GM19043 (cell line): Measurements from ENCODE around the gene TAL2.

Experiments used
- ATAC-seq: cut with Tn5 transposase; IDR thresholded peaks from one replicate; pipeline ENCODE4 v1.9.1; 2021; ENCODE audit warnings: low read depth; ENCODE audit not compliant: unreplicated experiment

TAL2 gene

GRCh38 chr9:105673850-105674387 lies 11.7 kb downstream of the TAL2 start:
- ATAC-seq = no peak

GRCh38 chr9:105676351-105676923 lies 14.2 kb downstream of the TAL2 start:
- no peak for ATAC-seq

GRCh38 chr9:105678163-105678562 lies 15.9 kb downstream of the TAL2 start:
- no peak for ATAC-seq

GRCh38 chr9:105678781-105679180 lies 16.5 kb downstream of the TAL2 start:
- ATAC-seq = no peak

GRCh38 chr9:105679257-105680022 lies 17.2 kb downstream of the TAL2 start:
- ATAC-seq = no peak

- ATAC-seq = no peak
Observed at GRCh38 chr9:105681313-105681712, 19.1 kb downstream of the TAL2 start.

- ATAC-seq = no peak
Observed at GRCh38 chr9:105681724-105682123, 19.5 kb downstream of the TAL2 start.

GRCh38 chr9:105683688-105684275 lies 21.5 kb downstream of the TAL2 start:
- ATAC-seq = no peak

- ATAC-seq = no peak
Observed at GRCh38 chr9:105686936-105687335, 24.7 kb downstream of the TAL2 start.

GRCh38 chr9:105690742-105691141 lies 28.5 kb downstream of the TAL2 start:
- no peak for ATAC-seq

GRCh38 chr9:105693435-105694189 lies 31.4 kb downstream of the TAL2 start:
- peak; percentile 22 for ATAC-seq

GRCh38 chr9:105694190-105694847 lies 32.1 kb downstream of the TAL2 start, which contains the start of gene TMEM38B:
TMEM38B (plus strand) TSS chr9:105694541; CDS start chr9:105694661, 120 bp downstream.
- ATAC-seq = peak; percentile 67

GRCh38 chr9:105694848-105695581 lies 32.8 kb downstream of the TAL2 start:
- peak; percentile 58 for ATAC-seq

GRCh38 chr9:105696219-105696793 lies 34.0 kb downstream of the TAL2 start:
- ATAC-seq = no peak

GRCh38 chr9:105697871-105698270 lies 35.6 kb downstream of the TAL2 start:
- no peak for ATAC-seq

GRCh38 chr9:105698348-105698870 lies 36.2 kb downstream of the TAL2 start:
- ATAC-seq = no peak

GRCh38 chr9:105700668-105701067 lies 38.4 kb downstream of the TAL2 start:
- no peak for ATAC-seq

GRCh38 chr9:105701145-105701544 lies 38.9 kb downstream of the TAL2 start:
- no peak for ATAC-seq

- no peak for ATAC-seq
Observed at GRCh38 chr9:105702207-105702606, 40.0 kb downstream of the TAL2 start.
